ENCODE measurements around the gene MYO10. TPM values are rescaled to one million over a fixed set of nuclear protein-coding genes. Genes with fewer than 3 reads are reported as not detected.

The MYO10 gene
- total RNA-seq, 4 donors from 2014 or later: 3.2 to 30.7 (median 22.9) TPM

DNA sequence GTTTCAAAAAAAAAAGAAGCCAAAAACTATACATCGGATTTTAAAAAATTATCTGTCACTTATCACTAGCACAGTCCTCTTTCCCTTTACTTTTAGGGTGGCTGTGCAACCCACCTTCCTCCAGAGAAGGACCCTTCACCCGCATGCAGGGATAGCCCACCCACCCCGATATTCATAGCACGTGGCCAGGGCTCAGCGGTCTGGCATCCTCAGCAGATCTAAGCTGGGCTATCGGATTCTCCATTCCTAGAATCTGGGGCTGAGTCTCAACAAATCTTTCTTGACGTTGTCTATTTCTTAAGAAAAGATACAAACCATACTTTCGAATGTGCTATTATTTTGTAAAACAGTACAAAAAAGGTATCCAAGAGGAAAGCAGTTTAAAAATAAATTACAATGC is 70.9 kb downstream of the MYO10 start:
- no peaks in the 10 kb centered on the region for H3K36me3 ChIP-seq
- DNase-seq: no peak
- intact Hi-C loops (cut with DNase I; ENCODE audit: low total_unique reads): no loop called here
- no peaks in the 10 kb centered on the region for H3K9me3 ChIP-seq
- no peaks in the 10 kb centered on the region for H3K4me1 ChIP-seq
- TF ChIP-seq, protein P1, sequence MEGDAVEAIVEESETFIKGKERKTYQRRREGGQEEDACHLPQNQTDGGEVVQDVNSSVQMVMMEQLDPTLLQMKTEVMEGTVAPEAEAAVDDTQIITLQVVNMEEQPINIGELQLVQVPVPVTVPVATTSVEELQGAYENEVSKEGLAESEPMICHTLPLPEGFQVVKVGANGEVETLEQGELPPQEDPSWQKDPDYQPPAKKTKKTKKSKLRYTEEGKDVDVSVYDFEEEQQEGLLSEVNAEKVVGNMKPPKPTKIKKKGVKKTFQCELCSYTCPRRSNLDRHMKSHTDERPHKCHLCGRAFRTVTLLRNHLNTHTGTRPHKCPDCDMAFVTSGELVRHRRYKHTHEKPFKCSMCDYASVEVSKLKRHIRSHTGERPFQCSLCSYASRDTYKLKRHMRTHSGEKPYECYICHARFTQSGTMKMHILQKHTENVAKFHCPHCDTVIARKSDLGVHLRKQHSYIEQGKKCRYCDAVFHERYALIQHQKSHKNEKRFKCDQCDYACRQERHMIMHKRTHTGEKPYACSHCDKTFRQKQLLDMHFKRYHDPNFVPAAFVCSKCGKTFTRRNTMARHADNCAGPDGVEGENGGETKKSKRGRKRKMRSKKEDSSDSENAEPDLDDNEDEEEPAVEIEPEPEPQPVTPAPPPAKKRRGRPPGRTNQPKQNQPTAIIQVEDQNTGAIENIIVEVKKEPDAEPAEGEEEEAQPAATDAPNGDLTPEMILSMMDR (IDR thresholded peaks at IDR 0.05): no peak
- TF ChIP-seq POLR2A (IDR thresholded peaks at IDR 0.05): no peak
- H3K27me3 ChIP-seq: no peaks in the 10 kb centered on the region
- H3K4me3 ChIP-seq: no peak overlapping the region
- H3K27ac ChIP-seq: no peak overlapping the region

DNA sequence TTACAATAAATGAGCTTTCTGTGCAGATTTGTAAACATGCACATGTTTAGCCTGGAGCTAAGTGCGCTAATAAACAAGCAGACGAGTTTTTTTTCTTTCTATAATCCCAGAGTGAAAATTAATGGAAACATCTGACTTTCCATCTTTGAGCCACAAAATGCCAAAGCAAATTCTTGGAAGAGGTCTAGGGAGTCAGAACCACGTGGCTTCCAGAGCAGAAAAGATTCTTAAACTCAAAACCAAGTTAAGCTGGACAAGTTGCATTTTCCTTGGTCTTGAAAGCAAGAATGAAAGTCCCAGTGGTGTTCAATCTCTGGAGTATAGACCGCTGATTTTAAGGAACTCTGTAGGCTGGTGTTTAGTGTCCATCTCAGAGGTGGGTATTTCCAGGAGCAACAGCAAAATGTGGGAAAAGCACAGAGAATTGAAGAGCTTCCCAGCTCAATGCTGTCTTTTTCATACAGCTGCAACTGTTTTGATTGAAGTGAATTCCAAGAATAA is 71.4 kb downstream of the MYO10 start:
- no peak overlapping the region for H3K27ac ChIP-seq
- no peaks in the 10 kb centered on the region for H3K9me3 ChIP-seq
- no peak overlapping the region for H3K4me3 ChIP-seq
- intact Hi-C loops (cut with DNase I; ENCODE audit: low total_unique reads): no loop called here
- H3K36me3 ChIP-seq: no peaks in the 10 kb centered on the region
- TF ChIP-seq, protein P1 (IDR thresholded peaks at IDR 0.05): no peak
- TF ChIP-seq POLR2A (IDR thresholded peaks at IDR 0.05): no peak
- no peak for DNase-seq
- H3K27me3 ChIP-seq: no peaks in the 10 kb centered on the region
- no peaks in the 10 kb centered on the region for H3K4me1 ChIP-seq

DNA sequence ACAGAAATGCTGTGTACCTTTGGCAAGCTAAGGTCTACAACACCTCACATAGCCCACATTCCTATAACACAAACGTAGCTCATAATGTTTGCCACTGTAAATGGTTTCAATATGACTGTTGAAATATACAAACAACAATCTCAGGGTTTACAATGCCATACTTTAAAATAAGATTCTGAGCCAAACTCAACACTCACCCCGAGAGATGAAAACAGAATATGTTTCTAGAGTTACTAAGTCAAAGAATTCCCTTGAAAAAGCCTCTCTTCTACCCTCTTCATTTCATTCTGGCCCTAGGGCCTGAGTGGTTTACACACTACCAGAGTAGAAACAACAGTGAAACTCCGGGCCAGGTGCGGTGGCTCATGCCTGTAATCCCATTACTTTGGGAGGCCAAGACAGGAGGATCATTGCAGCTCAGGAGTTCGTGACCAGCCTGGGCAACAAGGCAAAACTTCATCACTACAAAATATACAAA is 72.6 kb downstream of the MYO10 start:
- Histone ChIP-seq H3K9me3 (no peaks in the 10 kb centered on the region), H3K4me3 (no peak overlapping the region), H3K27ac (no peak overlapping the region), H3K27me3 (no peaks in the 10 kb centered on the region), H3K36me3 (no peaks in the 10 kb centered on the region), H3K4me1 (no peaks in the 10 kb centered on the region)
- intact Hi-C loops (cut with DNase I; ENCODE audit: low total_unique reads): no loop called here
- TF ChIP-seq, protein P1 (IDR thresholded peaks at IDR 0.05): no peak
- no peak for TF ChIP-seq POLR2A (IDR thresholded peaks at IDR 0.05)
- no peak for DNase-seq

DNA sequence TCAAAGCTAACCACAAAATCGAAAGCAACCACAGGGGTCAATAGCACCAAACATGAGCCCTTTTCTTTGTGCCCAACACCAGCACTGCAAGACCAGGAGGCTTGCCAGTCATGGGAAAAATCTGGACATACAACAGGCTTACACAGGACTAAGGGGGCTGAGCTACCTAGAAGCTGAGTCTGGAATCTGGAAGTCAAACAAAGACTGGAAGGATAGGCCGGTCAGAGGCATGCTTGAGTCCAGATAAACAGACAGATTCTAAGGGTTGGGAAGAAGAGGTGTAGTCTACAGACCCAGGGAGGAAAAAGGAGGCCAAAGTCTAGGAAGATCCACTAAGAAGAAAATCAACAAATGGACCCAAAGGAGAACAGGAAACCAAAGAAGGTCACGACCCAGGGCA is 73.3 kb downstream of the MYO10 start:
- Histone ChIP-seq H3K4me3 (no peak overlapping the region), H3K27ac (no peak overlapping the region), H3K9me3 (no peaks in the 10 kb centered on the region), H3K27me3 (no peaks in the 10 kb centered on the region), H3K36me3 (no peaks in the 10 kb centered on the region), H3K4me1 (no peaks in the 10 kb centered on the region)
- TF ChIP-seq POLR2A (IDR thresholded peaks at IDR 0.05): no peak
- TF ChIP-seq, protein P1 (IDR thresholded peaks at IDR 0.05): no peak
- DNase-seq: no peak
- intact Hi-C loops (cut with DNase I; ENCODE audit: low total_unique reads): no loop called here

DNA sequence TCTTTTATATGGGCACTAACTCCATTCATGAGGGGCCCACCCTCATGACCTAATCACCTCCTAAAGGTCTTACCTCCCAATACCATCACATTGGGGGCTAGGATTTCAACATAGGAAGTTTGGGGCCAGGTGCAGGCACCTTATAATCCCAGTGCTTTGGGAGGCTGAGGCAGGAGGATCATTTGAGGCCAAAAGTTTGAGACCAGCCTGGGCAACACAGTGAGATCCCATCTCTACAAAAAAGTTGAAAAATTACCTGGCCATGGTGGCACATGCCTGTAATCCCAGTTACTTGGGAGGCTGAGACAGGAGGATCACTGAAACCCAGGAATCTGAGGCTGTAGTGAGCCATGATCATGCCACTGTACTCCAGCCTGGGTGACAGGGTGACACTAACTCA is 76.7 kb downstream of the MYO10 start:
- no peak for TF ChIP-seq POLR2A (IDR thresholded peaks at IDR 0.05)
- TF ChIP-seq, protein P1 (IDR thresholded peaks at IDR 0.05): no peak
- no peaks in the 10 kb centered on the region for H3K36me3 ChIP-seq
- no peak overlapping the region for H3K27ac ChIP-seq
- no peak for DNase-seq
- H3K4me3 ChIP-seq: no peak overlapping the region
- no peaks in the 10 kb centered on the region for H3K4me1 ChIP-seq
- no peaks in the 10 kb centered on the region for H3K27me3 ChIP-seq
- intact Hi-C loops (cut with DNase I; ENCODE audit: low total_unique reads): no loop called here
- H3K9me3 ChIP-seq: no peaks in the 10 kb centered on the region
